Trophoblast cell (in vitro differentiated cells and primary cell): ENCODE results near the gene VDAC1.

Experiments used
- DNase-seq, 2 donors: peaks; one replicate each; pipeline ENCODE4 v3.0.0-alpha.2; 2016
- H2AFZ ChIP-seq: 2 replicates; pipeline ENCODE4 v1.6.1; 2013; ENCODE audit warnings: low read length, moderate library complexity, mild to moderate bottlenecking; ENCODE audit not compliant: insufficient read depth, poor library complexity
- H2AK5ac ChIP-seq: 2 replicates; pipeline ENCODE4 v1.6.1; 2013; ENCODE audit warnings: mild to moderate bottlenecking, low read length
- H2BK120ac ChIP-seq: 2 replicates; pipeline ENCODE4 v1.6.1; 2013; ENCODE audit warnings: low read length, mild to moderate bottlenecking, moderate library complexity; ENCODE audit not compliant: insufficient read depth, poor library complexity
- H2BK12ac ChIP-seq: 2 replicates; pipeline ENCODE4 v1.6.1; 2013; ENCODE audit warnings: mild to moderate bottlenecking, low read length, moderate library complexity
- H2BK5ac ChIP-seq: 2 replicates; pipeline ENCODE4 v1.6.1; 2013; ENCODE audit warnings: low read length, low read depth, moderate library complexity, mild to moderate bottlenecking; ENCODE audit not compliant: poor library complexity
- H3K14ac ChIP-seq: 2 replicates; pipeline ENCODE4 v1.6.1; 2013; ENCODE audit warnings: mild to moderate bottlenecking, low read length
- H3K18ac ChIP-seq: 2 replicates; pipeline ENCODE4 v1.6.1; 2013; ENCODE audit warnings: mild to moderate bottlenecking, low read length
- H3K23ac ChIP-seq: 2 replicates; pipeline ENCODE4 v1.6.1; 2013; ENCODE audit warnings: low read length
- H3K27ac ChIP-seq: 2 replicates; pipeline ENCODE4 v1.5.1; 2013; ENCODE audit warnings: low read depth, mild to moderate bottlenecking, inconsistent platforms, low read length, moderate library complexity
- H3K27me3 ChIP-seq: 2 replicates; pipeline ENCODE4 v1.6.1; 2013; ENCODE audit warnings: inconsistent platforms, mild to moderate bottlenecking, low read length, moderate library complexity; ENCODE audit not compliant: insufficient read depth
- H3K36me3 ChIP-seq, 2 experiments: 1 replicate in 1 of 2; 2 replicates in 1 of 2; pipeline ENCODE4 v1.6.1; 2013; ENCODE audit warnings: low read length in 2 of 2, mild to moderate bottlenecking in 2 of 2, moderate library complexity in 1 of 2; ENCODE audit not compliant: insufficient read depth in 2 of 2, control insufficient read depth in 1 of 2
- H3K4ac ChIP-seq: 2 replicates; pipeline ENCODE4 v1.6.1; 2013; ENCODE audit warnings: low read depth, mild to moderate bottlenecking, low read length, moderate library complexity
- H3K4me1 ChIP-seq, 2 experiments: 1 replicate in 1 of 2; 2 replicates in 1 of 2; pipeline ENCODE4 v1.6.1; 2013; ENCODE audit warnings: low read length in 2 of 2, mild to moderate bottlenecking in 2 of 2, moderate library complexity in 1 of 2; ENCODE audit not compliant: insufficient read depth in 2 of 2, control insufficient read depth in 1 of 2
- H3K4me2 ChIP-seq: 2 replicates; pipeline ENCODE4 v1.6.1; 2013; ENCODE audit warnings: inconsistent platforms, mild to moderate bottlenecking, low read length, moderate library complexity
- H3K4me3 ChIP-seq: 2 replicates; pipeline ENCODE4 v1.5.1; 2013; ENCODE audit warnings: mild to moderate bottlenecking, low read depth, low read length, inconsistent platforms
- H3K79me1 ChIP-seq: one replicate; pipeline ENCODE4 v1.6.1; 2013; ENCODE audit warnings: low read length
- H3K79me2 ChIP-seq: 2 replicates; pipeline ENCODE4 v1.6.1; 2013; ENCODE audit warnings: low read length, mild to moderate bottlenecking; ENCODE audit not compliant: control insufficient read depth, insufficient read depth, poor library complexity
- H3K9ac ChIP-seq: 2 replicates; pipeline ENCODE4 v1.6.1; 2013; ENCODE audit warnings: mild to moderate bottlenecking, low read length
- H3K9me3 ChIP-seq: 2 replicates; pipeline ENCODE4 v1.6.1; 2013; ENCODE audit warnings: low read depth, mild to moderate bottlenecking, control low read depth, inconsistent platforms, low read length; ENCODE audit not compliant: insufficient read depth
- H4K12ac ChIP-seq: 2 replicates; pipeline ENCODE4 v1.6.1; 2013; ENCODE audit warnings: low read depth, mild to moderate bottlenecking, low read length, moderate library complexity
- H4K8ac ChIP-seq: 2 replicates; pipeline ENCODE4 v1.6.1; 2013; ENCODE audit warnings: low read depth, mild to moderate bottlenecking, low read length, moderate library complexity
- H4K91ac ChIP-seq: one replicate; pipeline ENCODE4 v1.6.1; 2013; ENCODE audit warnings: low read depth, mild to moderate bottlenecking, low read length, moderate library complexity
- WGBS: extraction: QIAGEN DNeasy Blood & Tissue Kit; methylation state at CpG from one replicate; pipeline ENCODE4 v1.1.7; 2013; ENCODE audit warnings: missing lambda C conversion rate; ENCODE audit not compliant: insufficient read length, insufficient coverage; ENCODE audit errors: extremely low coverage; 5-methylcytosine and 5-hydroxymethylcytosine counted together

Gene VDAC1

GRCh38 chr5:133994990-133995333, 9.8 kb downstream of the VDAC1 start:
- no peak overlapping the region for H4K12ac ChIP-seq
- no peak overlapping the region for H2AK5ac ChIP-seq
- H3K27ac ChIP-seq, result no peak overlapping the region
- H3K36me3 ChIP-seq, result peaks cover 6 to 22% of the 10 kb centered on the region in 2 experiments
- no peak overlapping the region for H3K4me2 ChIP-seq
- peak overlapping the region; percentile 85 for H3K4ac ChIP-seq
- H3K27me3 ChIP-seq, result no peaks in the 10 kb centered on the region
- H4K8ac ChIP-seq, result no peak overlapping the region
- no peaks in the 10 kb centered on the region for H3K9me3 ChIP-seq
- no CpG with 5 or more reads among the region's 6 CpGs for WGBS
- no peak overlapping the region for H3K14ac ChIP-seq
- no peak overlapping the region for H2BK12ac ChIP-seq
- no peak overlapping the region for H4K91ac ChIP-seq
- H2AFZ ChIP-seq, result peak overlapping the region; percentile 5
- no peaks in the 10 kb centered on the region for H3K79me1 ChIP-seq
- H3K4me1 ChIP-seq, result peaks cover 13% of the 10 kb centered on the region in 2 experiments
- no peak overlapping the region for H3K9ac ChIP-seq
- no peak overlapping the region for H3K4me3 ChIP-seq
- H2BK120ac ChIP-seq, result no peak overlapping the region
- H3K18ac ChIP-seq, result no peak overlapping the region
- peaks cover 37% of the 10 kb centered on the region for H3K79me2 ChIP-seq
- H2BK5ac ChIP-seq, result no peak overlapping the region
- H3K23ac ChIP-seq, result no peak overlapping the region
- no peak for DNase-seq

- no peaks in the 10 kb centered on the region for H3K79me1 ChIP-seq
- WGBS, result no CpG with 5 or more reads among the region's 9 CpGs
- H3K4me2 ChIP-seq, result no peak overlapping the region
- H2BK120ac ChIP-seq, result no peak overlapping the region
- no peak overlapping the region for H4K8ac ChIP-seq
- peaks cover 13% of the 10 kb centered on the region in 2 experiments for H3K4me1 ChIP-seq
- peaks cover 10 to 23% of the 10 kb centered on the region in 2 experiments for H3K36me3 ChIP-seq
- no peak overlapping the region for H2AK5ac ChIP-seq
- H3K4ac ChIP-seq, result peak overlapping the region; percentile 85
- no peak overlapping the region for H3K23ac ChIP-seq
- H4K12ac ChIP-seq, result no peak overlapping the region
- H3K9me3 ChIP-seq, result no peaks in the 10 kb centered on the region
- no peak for DNase-seq
- H2BK12ac ChIP-seq, result no peak overlapping the region
- H2AFZ ChIP-seq, result no peak overlapping the region
- H2BK5ac ChIP-seq, result no peak overlapping the region
- H3K27me3 ChIP-seq, result no peaks in the 10 kb centered on the region
- no peak overlapping the region for H3K4me3 ChIP-seq
- no peak overlapping the region for H3K27ac ChIP-seq
- H3K9ac ChIP-seq, result no peak overlapping the region
- peaks cover 35% of the 10 kb centered on the region for H3K79me2 ChIP-seq
- H3K18ac ChIP-seq, result no peak overlapping the region
- H4K91ac ChIP-seq, result no peak overlapping the region
- no peak overlapping the region for H3K14ac ChIP-seq
Observed at GRCh38 chr5:133994297-133994989, 10.3 kb downstream of the VDAC1 start.

GRCh38 chr5:133993185-133993936, 11.4 kb downstream of the VDAC1 start:
- H3K79me1 ChIP-seq, result no peaks in the 10 kb centered on the region
- H3K4me3 ChIP-seq, result no peak overlapping the region
- no peak overlapping the region for H3K23ac ChIP-seq
- no peak overlapping the region for H2AFZ ChIP-seq
- peaks cover 17 to 30% of the 10 kb centered on the region in 2 experiments for H3K36me3 ChIP-seq
- H4K12ac ChIP-seq, result no peak overlapping the region
- no peak overlapping the region for H4K8ac ChIP-seq
- no peak overlapping the region for H2BK120ac ChIP-seq
- H4K91ac ChIP-seq, result no peak overlapping the region
- no peak overlapping the region for H2AK5ac ChIP-seq
- no peak overlapping the region for H2BK12ac ChIP-seq
- no peak overlapping the region for H2BK5ac ChIP-seq
- H3K4me2 ChIP-seq, result no peak overlapping the region
- H3K27me3 ChIP-seq, result no peaks in the 10 kb centered on the region
- H3K9ac ChIP-seq, result no peak overlapping the region
- H3K27ac ChIP-seq, result no peak overlapping the region
- H3K18ac ChIP-seq, result no peak overlapping the region
- H3K79me2 ChIP-seq, result peaks cover 26% of the 10 kb centered on the region
- WGBS, result no CpG with 5 or more reads among the region's 2 CpGs
- no peaks in the 10 kb centered on the region for H3K9me3 ChIP-seq
- DNase-seq, result no peak
- peak overlapping the region; percentile 33 for H3K4ac ChIP-seq
- peaks cover 13% of the 10 kb centered on the region in 2 experiments for H3K4me1 ChIP-seq
- H3K14ac ChIP-seq, result no peak overlapping the region

GRCh38 chr5:133992429-133993155, 12.2 kb downstream of the VDAC1 start:
- no peak overlapping the region for H2BK5ac ChIP-seq
- H3K4me2 ChIP-seq, result no peak overlapping the region
- H4K91ac ChIP-seq, result no peak overlapping the region
- H3K27ac ChIP-seq, result no peak overlapping the region
- no peaks in the 10 kb centered on the region for H3K9me3 ChIP-seq
- H4K8ac ChIP-seq, result no peak overlapping the region
- H3K23ac ChIP-seq, result no peak overlapping the region
- peaks cover 13% of the 10 kb centered on the region in 2 experiments for H3K4me1 ChIP-seq
- no peak overlapping the region for H3K9ac ChIP-seq
- H3K79me1 ChIP-seq, result no peaks in the 10 kb centered on the region
- no peak overlapping the region for H3K14ac ChIP-seq
- H3K18ac ChIP-seq, result no peak overlapping the region
- peak overlapping the region; percentile 35 for H3K4ac ChIP-seq
- no peak for DNase-seq
- peaks cover 19 to 33% of the 10 kb centered on the region in 2 experiments for H3K36me3 ChIP-seq
- peaks cover 25% of the 10 kb centered on the region for H3K79me2 ChIP-seq
- no peak overlapping the region for H3K4me3 ChIP-seq
- no peak overlapping the region for H2BK120ac ChIP-seq
- H2AFZ ChIP-seq, result no peak overlapping the region
- no peak overlapping the region for H2BK12ac ChIP-seq
- no peaks in the 10 kb centered on the region for H3K27me3 ChIP-seq
- no peak overlapping the region for H2AK5ac ChIP-seq
- no CpG with 5 or more reads among the region's 8 CpGs for WGBS
- H4K12ac ChIP-seq, result no peak overlapping the region
